GM23248 (cell line): Measurements from ENCODE around the gene GDPD3.

ENCODE experiments used
- EZH2 ChIP-seq: fragments of 200-600 bp; sonication (generic); IDR thresholded peaks from 2 replicates; pipeline ENCODE4 v1.6.1; 2018; ENCODE audit warnings: antibody characterized with exemption, mild to moderate bottlenecking; ENCODE audit not compliant: insufficient read depth, poor library complexity, severe bottlenecking
- EZH2phosphoT487 ChIP-seq: fragments of 200-600 bp; sonication (generic); IDR thresholded peaks from 2 replicates; pipeline ENCODE4 v1.6.1; 2018; ENCODE audit warnings: antibody characterized with exemption, moderate library complexity, mild to moderate bottlenecking, low read depth; ENCODE audit not compliant: insufficient read depth

DNA sequence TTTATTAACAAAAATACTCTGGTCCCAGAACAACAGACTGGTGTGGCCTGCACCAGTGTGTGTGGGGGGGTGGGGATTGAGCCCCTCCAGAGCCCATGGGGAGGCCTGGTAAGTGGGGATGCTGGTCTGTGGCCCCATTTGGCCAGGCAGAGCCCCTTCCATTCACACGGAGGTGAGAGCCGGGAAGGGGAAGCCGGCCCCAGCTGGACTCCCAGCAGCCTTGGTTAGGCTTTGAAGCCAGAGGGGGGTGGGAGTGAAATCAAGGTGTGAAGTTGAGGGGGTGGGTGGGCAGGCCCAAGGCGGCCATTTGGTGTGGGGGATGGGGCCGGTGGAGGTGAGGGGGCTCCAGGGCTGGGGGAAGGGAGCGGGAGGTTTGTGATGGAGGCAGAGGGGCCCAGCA, 27.5 kb downstream of the GDPD3 start:
- TF ChIP-seq EZH2: no peak
- no peak for TF ChIP-seq EZH2phosphoT487
